Measurements from ENCODE around the gene KRT6A.
"Not testable (repeated sequence)": the region's sequence is repeated elsewhere in the genome, so short reads cannot be mapped to it uniquely, and the experiment has no call there.

Gene KRT6A

DNA sequence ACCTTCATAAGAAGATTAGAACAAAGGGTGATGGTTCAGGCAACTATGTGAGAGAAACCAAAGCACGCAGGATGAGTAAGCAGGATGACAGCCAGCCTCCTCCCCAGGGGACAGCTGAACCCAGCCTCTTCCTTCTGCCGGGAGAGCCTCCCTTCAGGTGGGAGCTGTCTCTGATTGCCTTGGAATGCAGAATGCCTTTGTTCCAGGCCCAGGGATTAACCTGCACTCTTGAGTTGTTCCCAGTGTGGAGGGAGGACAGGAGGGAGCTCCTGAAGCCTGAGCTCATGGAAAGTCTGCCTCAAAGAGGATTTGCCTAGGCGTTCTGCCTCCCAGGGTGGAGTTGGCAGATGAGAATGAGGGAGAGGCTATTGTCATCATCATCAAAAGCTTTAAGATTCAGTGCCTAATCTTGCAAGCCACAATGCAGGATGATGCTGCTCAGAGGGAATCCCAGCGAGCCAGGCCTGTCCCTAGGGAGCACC lies 3.6 kb upstream of the KRT6A start:
- no peak overlapping the region for H3K4me3 ChIP-seq (ENCODE audit: low read depth, low read length)
- DNase-seq (ENCODE audit: low read depth), result peak; percentile 32
- in situ Hi-C loops (cut with HindIII; ENCODE audit: low sequenced_read_pairs), result no loop called here
- TF ChIP-seq, protein P1, sequence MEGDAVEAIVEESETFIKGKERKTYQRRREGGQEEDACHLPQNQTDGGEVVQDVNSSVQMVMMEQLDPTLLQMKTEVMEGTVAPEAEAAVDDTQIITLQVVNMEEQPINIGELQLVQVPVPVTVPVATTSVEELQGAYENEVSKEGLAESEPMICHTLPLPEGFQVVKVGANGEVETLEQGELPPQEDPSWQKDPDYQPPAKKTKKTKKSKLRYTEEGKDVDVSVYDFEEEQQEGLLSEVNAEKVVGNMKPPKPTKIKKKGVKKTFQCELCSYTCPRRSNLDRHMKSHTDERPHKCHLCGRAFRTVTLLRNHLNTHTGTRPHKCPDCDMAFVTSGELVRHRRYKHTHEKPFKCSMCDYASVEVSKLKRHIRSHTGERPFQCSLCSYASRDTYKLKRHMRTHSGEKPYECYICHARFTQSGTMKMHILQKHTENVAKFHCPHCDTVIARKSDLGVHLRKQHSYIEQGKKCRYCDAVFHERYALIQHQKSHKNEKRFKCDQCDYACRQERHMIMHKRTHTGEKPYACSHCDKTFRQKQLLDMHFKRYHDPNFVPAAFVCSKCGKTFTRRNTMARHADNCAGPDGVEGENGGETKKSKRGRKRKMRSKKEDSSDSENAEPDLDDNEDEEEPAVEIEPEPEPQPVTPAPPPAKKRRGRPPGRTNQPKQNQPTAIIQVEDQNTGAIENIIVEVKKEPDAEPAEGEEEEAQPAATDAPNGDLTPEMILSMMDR (IDR thresholded peaks at IDR 0.05; ENCODE audit: low read depth, low read length, missing control alignments), result no peak

DNA sequence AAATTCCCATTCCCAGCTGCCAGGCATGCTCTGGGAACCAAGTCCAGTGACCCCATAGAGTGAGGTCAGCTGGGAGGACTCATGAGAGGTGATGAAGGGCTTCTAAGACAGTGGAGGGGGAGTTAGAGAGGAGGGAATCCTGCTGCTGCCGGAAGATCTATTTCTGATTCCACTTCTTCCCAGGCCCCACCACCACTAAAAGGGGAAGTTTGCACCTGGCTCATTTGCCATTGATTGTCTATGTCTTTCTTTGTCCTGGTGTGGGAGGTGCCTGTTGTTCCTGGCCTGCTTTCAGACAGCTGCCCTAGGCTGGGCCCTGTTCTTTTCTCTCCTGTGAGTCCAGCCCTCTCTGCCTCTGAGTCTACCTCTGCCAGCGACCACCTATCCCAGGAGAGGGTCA lies 3.0 kb upstream of the KRT6A start:
- no peak for DNase-seq (ENCODE audit: low read depth)
- H3K4me3 ChIP-seq (ENCODE audit: low read depth, low read length), result no peak overlapping the region

DNA sequence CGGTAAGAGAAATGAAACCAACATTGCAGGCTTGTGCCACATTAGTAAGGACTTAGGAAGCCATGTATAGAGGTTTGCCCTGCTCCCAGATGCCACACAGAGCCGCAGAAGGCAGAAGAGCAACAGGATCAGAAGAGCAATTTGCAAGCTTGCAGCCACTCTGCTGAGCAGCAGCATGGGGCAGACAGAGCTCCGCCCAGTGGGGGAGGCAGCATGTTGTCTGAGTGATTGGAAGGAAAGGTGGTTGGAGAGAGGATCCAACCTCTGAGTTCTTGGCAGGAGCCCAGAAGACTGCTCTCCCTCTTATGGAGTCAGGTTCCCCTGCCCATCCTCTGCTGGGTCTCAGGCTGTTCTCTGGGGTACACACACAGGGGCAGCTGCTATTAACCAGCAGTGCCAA lies 2.3 kb upstream of the KRT6A start:
- TF ChIP-seq, protein P1 (IDR thresholded peaks at IDR 0.05; ENCODE audit: low read depth, low read length, missing control alignments), result no peak
- no peak overlapping the region for H3K4me3 ChIP-seq (ENCODE audit: low read depth, low read length)
- no peak for DNase-seq (ENCODE audit: low read depth)
- in situ Hi-C loops (cut with HindIII; ENCODE audit: low sequenced_read_pairs), result no loop called here

More for the DNA sequence above, 3.0 kb upstream of the KRT6A start:
- in situ Hi-C loops (cut with HindIII; ENCODE audit: low sequenced_read_pairs), result no loop called here
- TF ChIP-seq, protein P1 (IDR thresholded peaks at IDR 0.05; ENCODE audit: low read depth, low read length, missing control alignments), result no peak

DNA sequence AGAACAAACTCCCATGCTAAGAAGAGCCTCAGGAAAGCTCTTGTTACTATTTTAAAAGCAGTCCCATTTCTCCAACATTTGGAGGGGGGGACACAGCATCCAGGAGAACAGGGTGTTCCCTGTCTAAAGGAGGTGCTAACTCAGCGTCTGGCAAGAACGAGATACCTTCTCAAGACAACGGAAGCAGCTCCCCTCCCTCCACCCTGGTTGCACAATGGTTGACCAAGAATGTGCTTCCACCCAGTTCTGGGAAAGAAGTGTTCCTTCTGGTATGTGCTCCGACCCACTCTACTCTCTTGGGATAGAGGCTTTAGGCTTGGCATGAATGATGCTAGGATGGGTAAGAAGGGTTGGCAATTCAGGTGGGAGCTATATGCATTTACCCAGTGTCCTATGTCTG lies 1.5 kb upstream of the KRT6A start:
- in situ Hi-C loops (cut with HindIII; ENCODE audit: low sequenced_read_pairs), result no loop called here
- TF ChIP-seq, protein P1 (IDR thresholded peaks at IDR 0.05; ENCODE audit: low read depth, low read length, missing control alignments), result no peak
- no peak overlapping the region for H3K4me3 ChIP-seq (ENCODE audit: low read depth, low read length)
- DNase-seq (ENCODE audit: low read depth), result no peak

DNA sequence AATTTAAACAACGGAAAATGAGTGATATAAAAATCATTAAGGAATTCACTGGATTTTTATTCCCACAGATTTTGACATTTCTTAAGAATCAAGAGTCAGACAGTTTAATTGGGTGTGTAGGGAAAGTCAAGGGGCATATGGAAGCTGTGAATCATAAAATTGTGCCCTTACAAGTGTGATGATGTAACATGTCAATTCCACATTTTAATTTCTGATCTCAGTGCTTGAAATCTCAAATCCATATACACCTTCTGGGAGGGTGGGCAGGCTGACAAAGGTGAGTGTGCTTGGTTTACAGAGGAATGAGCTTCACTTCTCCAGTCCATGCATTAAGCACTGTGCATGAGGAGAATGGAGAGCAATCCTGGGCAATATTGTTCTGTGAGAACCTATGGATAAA lies 1.0 kb upstream of the KRT6A start:
- DNase-seq (ENCODE audit: low read depth), result no peak
- no peak overlapping the region for H3K4me3 ChIP-seq (ENCODE audit: low read depth, low read length)
- TF ChIP-seq, protein P1 (IDR thresholded peaks at IDR 0.05; ENCODE audit: low read depth, low read length, missing control alignments), result no peak
- in situ Hi-C loops (cut with HindIII; ENCODE audit: low sequenced_read_pairs), result no loop called here

DNA sequence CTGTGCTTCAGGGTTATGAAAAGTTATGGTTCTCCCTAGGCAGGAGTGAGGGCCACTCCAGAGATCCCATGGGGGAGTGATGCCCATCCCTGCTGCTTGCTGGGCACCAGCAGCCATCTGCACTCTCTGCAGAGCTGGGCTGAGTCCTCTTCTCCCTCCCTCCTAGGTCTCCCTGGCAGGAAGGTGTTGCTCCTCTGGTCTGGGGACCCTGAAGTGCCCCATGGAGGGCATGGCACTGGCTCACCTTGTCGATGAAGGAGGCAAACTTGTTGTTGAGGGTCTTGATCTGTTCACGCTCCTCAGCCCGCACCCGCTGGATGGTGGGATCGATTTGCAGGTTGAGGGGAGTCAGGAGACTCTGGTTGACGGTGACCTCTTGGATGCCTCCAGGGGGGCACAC lies 652 bp downstream of the KRT6A start:
- DNase-seq (ENCODE audit: low read depth); H3K4me3 ChIP-seq (ENCODE audit: low read depth, low read length); in situ Hi-C loops (cut with HindIII; ENCODE audit: low sequenced_read_pairs): not testable (repeated sequence)

DNA sequence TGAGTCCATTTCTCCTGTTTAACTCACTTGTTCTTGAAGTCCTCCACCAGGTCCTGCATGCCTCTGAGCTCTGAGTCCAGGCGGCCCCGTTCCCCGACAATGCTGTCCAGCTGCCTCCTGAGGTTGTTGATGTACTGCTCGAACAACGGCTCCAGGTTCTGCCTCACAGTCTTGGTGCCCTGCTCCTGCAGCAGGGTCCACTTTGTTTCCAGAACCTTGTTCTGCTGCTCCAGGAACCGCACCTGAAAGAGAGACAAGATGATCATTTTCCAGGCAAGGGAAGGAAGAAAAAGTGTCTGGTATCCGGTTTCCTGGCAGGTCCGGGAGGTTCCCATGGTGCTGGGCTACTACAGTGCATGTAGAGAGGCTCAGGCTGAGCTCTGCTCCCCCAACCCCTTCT lies 1.6 kb downstream of the KRT6A start:
- DNase-seq (ENCODE audit: low read depth); in situ Hi-C loops (cut with HindIII; ENCODE audit: low sequenced_read_pairs): not testable (repeated sequence)

DNA sequence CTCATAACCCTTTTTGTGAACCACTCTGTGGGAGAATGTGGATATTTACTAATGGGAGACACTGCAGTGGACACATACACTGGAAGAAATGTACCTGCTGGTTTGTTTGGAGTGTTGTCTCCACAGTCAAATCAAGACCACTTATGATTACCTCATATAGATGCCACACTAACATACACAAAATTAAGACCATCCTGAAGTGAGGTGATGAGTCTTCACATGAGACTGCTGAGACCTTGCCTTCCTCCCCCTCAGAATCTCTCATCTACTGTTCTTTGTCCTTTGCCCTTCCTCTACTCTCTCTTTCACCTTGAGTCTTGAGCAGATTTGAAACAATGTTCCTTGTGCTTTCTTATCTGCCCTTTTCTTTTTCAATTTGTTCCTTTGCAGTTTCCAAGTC lies 4.3 kb downstream of the KRT6A start:
- TF ChIP-seq, protein P1 (IDR thresholded peaks at IDR 0.05; ENCODE audit: low read depth, low read length, missing control alignments), result no peak
- DNase-seq (ENCODE audit: low read depth), result no peak
- no peak overlapping the region for H3K4me3 ChIP-seq (ENCODE audit: low read depth, low read length)
- in situ Hi-C loops (cut with HindIII; ENCODE audit: low sequenced_read_pairs), result no loop called here

More for the DNA sequence above, 1.6 kb downstream of the KRT6A start:
- H3K4me3 ChIP-seq (ENCODE audit: low read depth, low read length), result not testable (repeated sequence)

DNA sequence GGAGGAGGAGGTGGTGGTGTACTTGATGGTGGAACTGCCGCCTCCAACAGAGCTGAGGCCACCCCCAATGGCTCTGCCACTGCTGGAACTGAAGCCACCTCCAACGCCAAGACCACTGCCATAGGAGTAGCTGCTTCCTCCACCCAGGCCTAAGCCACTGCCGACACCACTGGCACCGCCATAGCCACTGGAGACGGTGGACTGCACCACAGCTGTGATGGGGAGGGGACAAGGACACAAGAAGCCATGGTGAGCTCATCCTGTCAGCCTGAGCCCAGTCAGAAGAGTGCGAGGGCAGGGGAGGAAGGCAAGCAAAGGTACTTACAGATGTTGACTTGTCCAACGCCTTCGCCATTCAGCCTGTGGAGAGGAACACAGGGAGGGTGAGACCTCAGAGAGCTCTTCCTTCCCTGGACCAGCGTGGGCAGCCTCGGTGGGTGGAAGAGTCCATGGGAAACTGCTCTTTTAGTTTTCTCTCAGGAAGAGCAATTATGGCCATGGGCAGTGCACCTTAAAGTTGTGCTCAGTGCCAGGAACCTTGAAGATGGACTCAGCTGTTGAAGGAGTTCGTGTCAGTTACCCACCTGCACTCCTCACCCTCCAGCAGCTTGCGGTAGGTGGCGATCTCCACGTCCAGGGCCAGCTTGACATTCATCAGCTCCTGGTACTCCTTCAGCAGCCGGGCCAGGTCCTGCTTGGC lies 5.2 kb downstream of the KRT6A start:
- in situ Hi-C loops (cut with HindIII; ENCODE audit: low sequenced_read_pairs); H3K4me3 ChIP-seq (ENCODE audit: low read depth, low read length); DNase-seq (ENCODE audit: low read depth): not testable (repeated sequence)
